SK-N-MC (cell line): ENCODE results near the gene NRGN.

Experiments
- EZH2 ChIP-seq: fragments of 200-600 bp; sonication (generic); IDR thresholded peaks from one replicate; pipeline ENCODE4 v1.6.1; 2017; ENCODE audit warnings: antibody characterized with exemption
- FOXP2 ChIP-seq: optimal IDR thresholded peaks from 2 replicates; pipeline ENCODE3; 2011; ENCODE audit warnings: mild to moderate bottlenecking, moderate library complexity; ENCODE audit not compliant: insufficient read depth; ENCODE audit errors: extremely low read length, control extremely low read depth
- POLR2AphosphoS5 ChIP-seq: IDR thresholded peaks from 2 replicates; pipeline ENCODE4 v1.6.1; 2012; ENCODE audit warnings: mild to moderate bottlenecking, low read depth, low read length, borderline replicate concordance

- TF ChIP-seq EZH2 (no peak), POLR2AphosphoS5 (no peak), FOXP2 (no peak)
Measured at GRCh38 chr11:124779568-124779967, 39.8 kb downstream of the NRGN start.
